GM12878 (cell line): ENCODE measurements around the gene OR5H6. TPM values are rescaled to one million over a fixed set of nuclear protein-coding genes. Genes with fewer than 3 reads are reported as not detected.

Experiments used
- ATAC-seq: fragments of 200-7000 bp; cut with Tn5 transposase; 3 replicates; pipeline ENCODE4 v1.9.1; 2020; ENCODE audit warnings: mild to moderate bottlenecking, moderate library complexity
- BruUV-seq: library from RNA; stranded (reverse); fragments of 400-500 nt; replicated peaks from 2 replicates; lab custom pipeline; 2021; lab: Mats Ljungman, UMichigan
- CTCF ChIA-PET: fragments of 300-600 bp; sonication (Branson Sonifier 250); formaldehyde crosslinking; extraction: SDS; loops from one replicate; lab custom pipeline; 2021; ENCODE audit warnings: inconsistent platforms; lab: Yijun Ruan, JAX
- POLR2A ChIA-PET: fragments of 350-600 bp; formaldehyde crosslinking; extraction: SDS; loops from one replicate; lab custom pipeline; 2021; ENCODE audit warnings: inconsistent platforms; lab: Charles Lee
- RAD21 ChIA-PET: fragments of 300-600 bp; sonication (Branson Sonifier 250); formaldehyde crosslinking; loops from one replicate; lab custom pipeline; 2023; ENCODE audit warnings: antibody characterized with exemption; ENCODE audit not compliant: unreplicated experiment; lab: Charles Lee
- SMC1A ChIA-PET: fragments of 300-600 bp; sonication (Branson Sonifier 250); formaldehyde crosslinking; loops from one replicate; lab custom pipeline; 2023; ENCODE audit not compliant: unreplicated experiment, uncharacterized antibody; lab: Charles Lee
- DNase-seq: peaks from one replicate; pipeline ENCODE4 v3.0.0-alpha.2; 2011; ENCODE audit warnings: low read depth, low spot score
- FAIRE-seq: peaks from 3 replicates; lab custom pipeline; 2011; peaks lifted over from hg19 to GRCh38; lab: Jason Lieb, UNC
- H2AFZ ChIP-seq: 2 replicates; pipeline ENCODE4 v1.6.0; 2011; ENCODE audit warnings: low read depth, low read length, control low read depth; ENCODE audit not compliant: control insufficient read depth
- H3K27ac ChIP-seq: 2 replicates; pipeline ENCODE4 v1.5.1; 2011; ENCODE audit warnings: control low read depth; ENCODE audit not compliant: control insufficient read depth, insufficient read depth
- H3K27me3 ChIP-seq, 2 experiments: replicated peaks in 1 of 2; 2 replicates each; pipeline versions ENCODE4 v1.6.0 to v1.6.1; 2011; ENCODE audit warnings: low read length in 1 of 2; ENCODE audit not compliant: control insufficient read depth in 2 of 2, insufficient read depth in 2 of 2
- H3K36me3 ChIP-seq, 2 experiments: 2 replicates each; pipeline ENCODE4 v1.5.1; 2011; ENCODE audit warnings: low read length in 1 of 2; ENCODE audit not compliant: control insufficient read depth in 2 of 2, insufficient read depth in 2 of 2
- H3K4me1 ChIP-seq: 2 replicates; pipeline ENCODE4 v1.6.1; 2011; ENCODE audit warnings: mild to moderate bottlenecking, low read length, moderate library complexity, mixed read lengths; ENCODE audit not compliant: control insufficient read depth, insufficient read depth
- H3K4me2 ChIP-seq: 2 replicates; pipeline ENCODE4 v1.6.0; 2011; ENCODE audit warnings: control low read depth; ENCODE audit not compliant: control insufficient read depth, insufficient read depth
- H3K4me3 ChIP-seq: fragments of 200-600 bp; sonication (generic); 2 replicates; pipeline ENCODE4 v1.5.1; 2016
- H3K79me2 ChIP-seq: 2 replicates; pipeline ENCODE4 v1.6.0; 2011; ENCODE audit warnings: low read length; ENCODE audit not compliant: control insufficient read depth, insufficient read depth
- H3K9ac ChIP-seq: 2 replicates; pipeline ENCODE4 v1.8.0; 2011; ENCODE audit warnings: low read length, control low read depth, mixed read lengths; ENCODE audit not compliant: control insufficient read depth, insufficient read depth
- H3K9me3 ChIP-seq: replicated peaks from 3 replicates; pipeline ENCODE4 v1.5.1; 2011; ENCODE audit warnings: mild to moderate bottlenecking, low read length; ENCODE audit not compliant: control insufficient read depth, insufficient read depth
- H4K20me1 ChIP-seq: 2 replicates; pipeline ENCODE4 v1.6.0; 2011; ENCODE audit not compliant: control insufficient read depth, insufficient read depth
- ATF7 ChIP-seq: fragments of 450-650 bp; IDR thresholded peaks from 2 replicates; pipeline ENCODE4 v1.6.1; 2016; ENCODE audit warnings: low read depth, mild to moderate bottlenecking
- CEBPZ ChIP-seq: fragments of 150-350 bp; IDR thresholded peaks from 2 replicates; pipeline ENCODE4 v1.6.1; 2016; ENCODE audit warnings: low read depth, low read length
- CREB1 ChIP-seq: IDR thresholded peaks from 2 replicates; pipeline ENCODE4 v1.6.1; 2012; ENCODE audit warnings: low read depth, mild to moderate bottlenecking, inconsistent platforms
- FOXM1 ChIP-seq: IDR thresholded peaks from 2 replicates; pipeline ENCODE4 v1.6.1; 2012; ENCODE audit warnings: low read depth, mild to moderate bottlenecking, inconsistent platforms, low read length, moderate library complexity
- HDAC6 ChIP-seq: fragments of 200-600 bp; sonication (generic); IDR thresholded peaks from one replicate; pipeline ENCODE4 v1.8.0; 2017; ENCODE audit warnings: antibody characterized with exemption; ENCODE audit not compliant: unreplicated experiment
- HSF1 ChIP-seq: fragments of 150-350 bp; IDR thresholded peaks from 2 replicates; pipeline ENCODE4 v1.6.1; 2014; ENCODE audit warnings: mild to moderate bottlenecking, low read depth, low read length
- IKZF2 ChIP-seq, 2 experiments: fragments of 450-650 bp; IDR thresholded peaks; 2 replicates each; pipeline ENCODE4 v1.6.1; 2017; ENCODE audit warnings: mild to moderate bottlenecking in 2 of 2, moderate library complexity in 2 of 2
- IRF3 ChIP-seq: fragments of 450-650 bp; IDR thresholded peaks from 2 replicates; pipeline ENCODE4 v1.6.1; 2014; ENCODE audit warnings: mild to moderate bottlenecking
- JUND ChIP-seq: IDR thresholded peaks from 2 replicates; pipeline ENCODE4 v1.6.1; 2012; ENCODE audit warnings: low read depth, mild to moderate bottlenecking, low read length, improper control_type of control experiment, moderate library complexity
- NFYA ChIP-seq: IDR thresholded peaks from 2 replicates; pipeline ENCODE4 v1.6.1; 2011; ENCODE audit warnings: low read depth, mild to moderate bottlenecking, low read length, improper control_type of control experiment, borderline replicate concordance
- RAD21 ChIP-seq: IDR thresholded peaks from 2 replicates; pipeline ENCODE4 v1.6.1; 2011; ENCODE audit warnings: mild to moderate bottlenecking, low read depth, low read length, moderate library complexity; ENCODE audit not compliant: insufficient read depth
- SKIL ChIP-seq: fragments of 450-650 bp; IDR thresholded peaks from 2 replicates; pipeline ENCODE4 v1.6.1; 2017; ENCODE audit warnings: mild to moderate bottlenecking, low read depth, inconsistent platforms; ENCODE audit not compliant: poor library complexity, severe bottlenecking
- WGBS: methylation state at CpG from one replicate; pipeline ENCODE4 v1.1.6; 2016; ENCODE audit warnings: low lambda C conversion rate; ENCODE audit not compliant: insufficient replicate concordance, insufficient coverage; ENCODE audit errors: missing lambda C conversion rate; 5-methylcytosine and 5-hydroxymethylcytosine counted together
- in situ Hi-C: fragments of 300-500 bp; cut with MboI; formaldehyde crosslinking; loops from 9 replicates; pipeline ENCODE4 v1.14.3; 2018; ENCODE audit warnings: mixed read lengths
- intact Hi-C: fragments of 100-400 bp; cut with micrococcal nuclease; formaldehyde crosslinking; loops from one replicate; pipeline ENCODE4 v1.14.2; 2022; ENCODE audit not compliant: unreplicated experiment
- polyA plus RNA-seq, 11 experiments: library from polyadenylated mRNA; depleted of rRNA in 4 of 11; unstranded in 6 of 11; stranded (reverse) in 5 of 11; fragments of >200 nt; fragmentation: Nextera tagmentation in 4 of 11; fragmentation: Illumina TruSeq in 1 of 11; extraction: Ambion mirVana in 4 of 11; extraction: Trizol in 1 of 11; gene quantifications; 1 replicate in 1 of 11; 2 replicates in 10 of 11; pipeline versions ENCODE4 v1.2.1 to v1.2.3, GENCODE V29; 2011 to 2016; ENCODE audit warnings: inconsistent platforms in 2 of 11, missing spikeins in 2 of 11, low read depth in 1 of 11
- total RNA-seq, 4 experiments: library from RNA; depleted of rRNA in 3 of 4; stranded (reverse); fragments of >200 nt in 3 of 4; fragmentation: Illumina TruSeq in 1 of 4; extraction: Trizol in 1 of 4; gene quantifications; 2 replicates each; pipeline versions ENCODE4 v1.2.1 to v1.2.3, GENCODE V29; 2013 to 2021

The OR5H6 gene
- total and polyA plus RNA-seq, 10 of the 15 experiments (the other 5 are each of a cell fraction or from before 2014, with no cell fraction given) = 1.2 TPM; not detected in 9

- ChIA-PET CTCF (interaction anchor here (1.3 kb wide), 2 partner anchors 12 to 23 kb away, joined by 3 to 4 read pairs; no protein-coding TSS in a partner anchor), RAD21 (no interaction called here), SMC1A (interaction anchor here (3.5 kb wide), 1 partner anchor 12 kb away, joined by 10 read pairs; no protein-coding TSS in a partner anchor), POLR2A (no interaction called here)
- Histone ChIP-seq H3K4me1 (no peaks in the 10 kb centered on the region), H4K20me1 (no peaks in the 10 kb centered on the region), H3K36me3 (no peaks in the 10 kb centered on the region), H3K4me3 (no peak overlapping the region), H3K27ac (no peak overlapping the region), H3K9me3 (no peaks in the 10 kb centered on the region; the same call in 2 of the 3 replicates), H2AFZ (no peak overlapping the region), H3K79me2 (no peaks in the 10 kb centered on the region), H3K9ac (no peak overlapping the region), H3K27me3 (no peaks in the 10 kb centered on the region), H3K4me2 (no peak overlapping the region)
- no peak for DNase-seq
- in situ Hi-C loops (no loop called here), intact Hi-C loops (no loop called here)
- BruUV-seq = no TSS peak
- no peak for FAIRE-seq
- WGBS = 25% methylated on average over 3 of the region's 3 CpGs
- no peak for ATAC-seq
- TF ChIP-seq NFYA (no peak), IKZF2 (IDR thresholded peaks at IDR 0.05) (no peak), FOXM1 (no peak), CEBPZ (no peak), SKIL (no peak), ATF7 (no peak), JUND (no peak), IRF3 (no peak), HSF1 (no peak), HDAC6 (no peak), CREB1 (no peak), RAD21 (no peak)
Measured at GRCh38 chr3:98272126-98272525, 8.1 kb downstream of the OR5H6 start.
